HG03432 (cell line): ENCODE results near the gene MAD2L1BP.

Experiments used
- ATAC-seq: cut with Tn5 transposase; IDR thresholded peaks from one replicate; pipeline ENCODE4 v1.9.1; 2021; ENCODE audit warnings: mild to moderate bottlenecking, moderate library complexity; ENCODE audit not compliant: unreplicated experiment

MAD2L1BP gene

DNA sequence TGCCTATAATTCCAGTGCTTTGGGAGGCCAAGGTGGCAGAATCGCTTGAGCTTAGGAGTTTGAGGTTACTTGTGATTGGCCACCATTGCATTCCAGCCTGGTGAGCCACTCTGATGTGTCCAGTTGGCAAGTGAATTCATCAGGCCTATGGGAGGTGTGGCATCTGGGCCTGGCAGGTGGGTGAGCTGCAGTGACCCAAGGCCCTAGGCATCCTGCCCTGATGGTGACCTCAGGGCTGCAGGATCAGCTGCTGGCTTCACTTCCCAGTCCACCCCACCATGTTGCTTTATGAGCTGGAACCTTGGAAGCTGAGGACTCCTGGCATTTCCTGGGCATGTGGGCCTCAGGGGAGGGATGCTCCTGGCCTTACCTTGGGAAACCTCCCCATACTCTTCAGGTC, 29.7 kb downstream of the MAD2L1BP start:
- ATAC-seq: no peak

DNA sequence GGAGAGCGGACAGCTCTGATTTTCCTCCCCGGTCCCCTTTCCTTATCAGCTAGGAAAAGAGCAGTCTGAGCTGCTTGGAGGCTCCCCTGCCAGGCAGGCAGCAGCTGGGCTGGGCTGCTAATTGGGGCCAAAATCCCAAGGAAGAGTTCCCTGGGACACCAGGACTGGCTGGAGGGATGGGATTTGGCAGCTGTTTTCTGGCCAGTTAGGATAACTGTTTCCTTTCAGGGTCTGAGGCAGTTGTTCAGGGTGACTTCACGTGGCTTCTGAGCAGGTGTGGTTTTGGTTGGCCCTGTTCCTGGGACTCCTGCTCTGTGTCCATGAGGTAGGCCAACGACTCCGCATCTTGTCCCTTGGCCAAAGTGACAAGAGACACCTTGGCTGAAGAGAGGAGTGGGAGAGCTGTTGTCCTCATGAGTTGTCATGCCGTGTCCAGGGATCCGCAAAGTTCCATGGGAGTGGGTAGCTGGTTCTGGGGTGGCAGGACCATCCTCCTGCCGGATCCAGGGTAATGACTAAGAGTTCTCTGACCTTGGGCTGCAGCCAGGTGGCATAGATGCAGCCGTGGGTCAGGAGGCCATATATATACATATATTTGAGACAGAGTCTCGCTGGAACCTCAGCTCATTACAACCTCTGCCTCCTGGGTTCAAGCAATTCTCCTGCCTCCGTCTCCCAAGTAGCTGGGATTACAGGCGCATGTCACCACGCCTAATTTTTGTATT, 30.7 kb downstream of the MAD2L1BP start:
- no peak for ATAC-seq

DNA sequence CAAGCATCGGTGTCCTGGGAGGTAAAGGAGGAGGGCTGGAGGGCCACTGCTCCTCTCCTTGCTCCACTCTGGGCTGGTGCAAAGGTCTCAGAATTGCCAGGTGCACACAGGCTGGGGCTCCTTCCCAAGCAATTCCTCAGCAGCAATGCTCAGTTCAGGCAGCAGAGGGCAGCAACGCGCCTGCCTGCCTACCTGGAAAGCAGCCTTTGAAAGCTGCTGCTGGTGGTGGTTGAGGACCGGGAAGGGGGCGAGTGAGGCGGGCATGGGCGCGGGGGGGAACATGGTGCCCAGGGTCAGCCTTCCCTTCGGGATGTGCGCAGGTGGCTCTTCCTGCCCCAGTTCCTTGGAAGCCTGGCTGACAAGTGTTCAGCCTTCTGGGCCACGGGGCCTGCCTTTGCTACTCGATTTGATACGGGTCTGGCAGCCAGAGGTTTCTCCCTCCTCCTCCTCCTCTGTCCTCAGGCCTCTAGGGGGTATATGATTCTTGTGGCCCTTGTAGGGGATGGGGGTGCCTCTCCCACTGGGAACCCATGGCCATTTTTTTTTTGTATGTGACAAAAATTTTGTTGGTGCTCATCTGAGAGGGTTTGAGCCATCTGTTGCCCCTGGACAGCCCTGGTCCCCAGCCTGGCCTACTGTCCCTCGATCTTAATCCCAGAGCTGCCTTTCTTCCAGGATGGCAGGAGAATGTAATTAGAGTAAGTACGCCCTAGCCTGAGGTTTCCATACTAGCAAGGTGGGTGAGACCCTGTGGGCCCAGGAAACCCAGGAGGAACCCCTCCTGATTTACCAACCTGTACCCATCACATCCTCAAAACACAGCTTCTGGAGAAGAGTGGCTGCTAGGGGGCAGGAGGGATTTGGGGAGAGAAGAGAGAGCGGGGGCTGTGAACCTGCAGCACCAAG, 31.9 kb downstream of the MAD2L1BP start:
- ATAC-seq: peak; percentile 44

DNA sequence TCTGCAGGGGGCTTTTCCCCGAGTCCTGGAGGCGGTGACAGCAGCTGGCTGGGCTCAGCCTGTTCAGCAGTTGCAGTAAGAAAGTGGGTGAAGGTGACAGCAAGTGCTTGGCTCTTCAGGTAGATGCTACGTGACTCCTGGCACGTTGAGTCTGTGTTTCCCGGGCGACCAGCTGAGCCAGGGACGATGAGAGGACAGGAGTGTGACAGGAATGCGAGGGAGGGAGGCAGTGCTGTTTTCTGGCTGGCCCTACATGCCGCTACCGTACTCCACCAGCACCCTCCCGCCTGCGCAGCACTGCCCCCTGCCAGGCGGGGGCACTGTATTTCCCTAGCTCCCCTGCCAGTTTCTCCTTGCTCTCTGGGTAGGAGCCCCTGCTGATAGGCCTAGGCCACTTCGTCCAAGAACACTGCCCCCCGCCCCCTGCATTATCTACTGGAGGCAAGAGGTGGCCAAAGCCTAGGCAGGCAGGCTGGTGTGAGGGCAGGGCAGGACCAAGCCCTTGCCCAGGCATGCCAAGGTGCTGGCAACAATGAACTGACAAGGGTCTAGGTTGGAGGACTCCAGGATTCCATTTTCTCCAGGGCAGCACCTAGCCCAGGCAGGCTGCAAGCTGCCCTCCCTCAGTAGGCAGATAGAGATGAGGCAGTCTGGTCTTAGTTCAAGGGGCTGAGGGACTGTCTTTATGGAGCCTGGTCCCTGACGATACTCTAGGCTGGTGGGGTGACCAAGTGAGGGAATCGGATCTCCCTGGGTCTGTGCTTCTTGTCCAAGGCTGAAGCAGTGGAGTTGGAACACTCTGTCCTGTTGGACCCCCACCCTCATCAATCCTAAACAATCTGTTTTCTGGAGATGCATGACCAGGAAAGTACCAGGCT, 32.8 kb downstream of the MAD2L1BP start:
- peak; percentile 72 for ATAC-seq

DNA sequence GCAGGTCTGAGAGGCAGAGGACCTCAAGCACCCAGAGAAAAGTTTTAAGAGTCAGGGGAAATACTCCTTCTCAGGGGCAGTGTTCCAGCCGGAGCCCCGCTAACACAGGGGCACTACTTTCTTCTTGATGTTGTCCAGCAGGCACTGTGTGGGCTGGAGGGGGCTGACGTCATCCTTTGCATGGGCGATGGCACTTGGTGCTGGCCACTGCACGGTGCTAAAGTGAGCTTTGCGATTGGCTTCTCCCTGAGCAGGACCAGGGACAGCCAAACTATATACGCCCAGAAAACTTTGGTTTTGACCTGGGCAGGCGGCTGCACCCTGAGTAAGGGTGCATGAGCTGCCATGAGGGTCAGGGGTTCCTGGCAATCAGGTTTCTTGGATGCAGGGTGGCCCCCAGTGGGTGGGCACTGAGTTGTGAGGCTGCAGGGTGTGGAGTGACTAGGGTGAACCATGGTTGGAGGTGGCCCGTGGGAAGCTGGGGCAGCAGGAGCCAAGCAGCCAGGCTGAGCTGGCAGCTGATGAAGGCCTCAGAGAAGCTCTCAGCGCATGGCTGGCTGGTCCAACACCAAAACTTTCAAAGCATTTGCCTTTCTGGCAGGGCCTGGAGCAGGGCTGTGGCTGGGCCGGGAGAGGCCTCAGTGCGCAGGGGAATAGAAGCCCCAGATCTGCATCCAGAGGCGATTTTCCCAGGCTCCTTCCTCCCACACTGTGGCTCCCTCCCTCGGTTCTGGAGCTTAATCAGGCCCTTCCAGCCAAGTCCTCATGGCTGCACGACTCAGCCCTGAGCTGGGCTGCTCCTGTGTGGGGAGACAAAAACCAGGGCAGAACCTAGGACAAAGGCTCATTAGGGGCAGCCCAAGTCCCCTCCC, 33.6 kb downstream of the MAD2L1BP start:
- no peak for ATAC-seq

DNA sequence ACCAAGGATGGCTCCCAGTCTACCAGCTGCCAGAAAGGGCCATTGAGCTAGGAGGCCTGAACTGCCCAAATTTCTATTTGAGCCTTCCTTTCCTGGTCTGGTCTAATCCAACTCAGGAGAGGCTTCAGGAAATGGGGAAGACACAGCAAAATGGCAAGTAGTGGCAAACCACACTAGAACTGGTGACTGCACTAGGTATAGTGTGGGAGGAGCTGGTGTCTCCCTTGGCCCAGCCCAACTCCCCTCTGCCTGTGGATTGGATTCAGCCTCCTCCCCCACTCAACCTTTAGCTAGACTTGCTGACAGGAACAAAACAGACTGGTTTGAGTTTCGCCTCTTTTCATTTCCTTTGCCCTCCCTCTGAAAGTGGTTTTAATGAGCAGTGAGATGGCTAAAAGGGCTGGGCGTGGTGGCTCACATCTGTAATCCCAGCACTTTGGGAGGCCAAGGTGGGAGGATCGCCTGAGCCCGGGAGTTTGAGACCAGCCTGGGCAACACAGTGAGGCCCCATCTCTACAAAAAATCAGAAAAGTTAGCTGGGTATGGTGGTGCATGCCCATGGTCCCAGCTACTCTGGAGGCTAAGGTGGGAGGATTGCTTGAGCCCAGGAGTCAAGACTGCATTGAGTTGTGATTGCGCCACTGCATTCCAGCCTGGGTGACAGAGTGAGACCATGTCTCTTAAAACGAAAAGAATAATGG, 34.4 kb downstream of the MAD2L1BP start:
- no peak for ATAC-seq

DNA sequence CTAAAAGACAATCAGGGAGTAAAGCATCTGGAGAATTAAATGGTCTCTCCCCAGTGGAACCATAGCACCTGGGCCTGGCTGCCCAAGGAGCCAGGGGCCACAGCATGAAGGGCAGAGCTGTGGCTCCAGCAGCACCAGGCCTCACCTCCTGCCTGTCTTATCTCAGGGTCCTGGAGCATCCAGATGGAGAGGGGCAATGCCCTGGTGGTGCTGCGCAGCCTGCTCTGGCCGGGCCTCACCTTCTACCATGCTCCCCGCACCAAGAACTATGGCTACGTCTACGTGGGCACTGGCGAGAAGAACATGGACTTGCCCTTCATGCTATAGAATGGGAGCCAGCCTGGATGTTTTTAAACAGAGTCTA, 35.0 kb downstream of the MAD2L1BP start:
- ATAC-seq: no peak

DNA sequence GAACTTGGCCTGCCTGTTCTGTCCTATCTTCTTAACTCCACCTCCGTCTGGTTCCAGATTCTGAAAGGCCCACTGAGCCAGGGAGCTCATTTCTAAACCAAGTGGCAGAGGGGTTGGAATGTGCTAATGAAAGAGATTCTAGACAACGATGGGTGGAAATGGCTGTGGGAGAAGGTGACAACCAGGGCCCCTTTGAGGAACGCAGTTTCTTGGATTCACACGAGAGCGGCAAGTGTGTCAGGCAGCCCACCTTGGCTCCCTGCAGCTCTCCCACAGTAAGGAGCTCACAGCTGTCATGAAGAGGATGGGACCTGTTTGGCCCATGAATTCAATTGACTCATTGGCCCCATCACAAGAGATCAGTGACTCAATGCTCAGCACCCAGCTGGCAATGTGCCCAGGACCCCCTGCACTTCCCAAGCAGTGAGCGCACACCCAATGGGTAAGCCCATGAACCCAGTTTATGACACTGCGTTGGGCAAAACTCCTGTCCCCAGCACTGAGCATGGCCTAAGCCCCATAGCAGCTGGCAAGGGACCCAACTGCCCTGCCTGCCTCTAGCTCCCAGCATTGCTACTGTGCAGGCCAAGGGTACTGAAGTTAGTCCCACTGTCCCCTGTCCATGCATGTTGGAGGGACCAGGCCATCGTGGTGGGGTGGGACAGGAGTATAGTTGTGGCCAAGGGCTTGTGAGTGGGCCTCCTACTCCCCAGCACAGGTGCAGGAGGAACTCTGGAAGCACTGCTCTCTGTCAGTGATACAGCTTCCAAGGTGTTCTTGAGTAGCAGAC, 35.6 kb downstream of the MAD2L1BP start:
- no peak for ATAC-seq

DNA sequence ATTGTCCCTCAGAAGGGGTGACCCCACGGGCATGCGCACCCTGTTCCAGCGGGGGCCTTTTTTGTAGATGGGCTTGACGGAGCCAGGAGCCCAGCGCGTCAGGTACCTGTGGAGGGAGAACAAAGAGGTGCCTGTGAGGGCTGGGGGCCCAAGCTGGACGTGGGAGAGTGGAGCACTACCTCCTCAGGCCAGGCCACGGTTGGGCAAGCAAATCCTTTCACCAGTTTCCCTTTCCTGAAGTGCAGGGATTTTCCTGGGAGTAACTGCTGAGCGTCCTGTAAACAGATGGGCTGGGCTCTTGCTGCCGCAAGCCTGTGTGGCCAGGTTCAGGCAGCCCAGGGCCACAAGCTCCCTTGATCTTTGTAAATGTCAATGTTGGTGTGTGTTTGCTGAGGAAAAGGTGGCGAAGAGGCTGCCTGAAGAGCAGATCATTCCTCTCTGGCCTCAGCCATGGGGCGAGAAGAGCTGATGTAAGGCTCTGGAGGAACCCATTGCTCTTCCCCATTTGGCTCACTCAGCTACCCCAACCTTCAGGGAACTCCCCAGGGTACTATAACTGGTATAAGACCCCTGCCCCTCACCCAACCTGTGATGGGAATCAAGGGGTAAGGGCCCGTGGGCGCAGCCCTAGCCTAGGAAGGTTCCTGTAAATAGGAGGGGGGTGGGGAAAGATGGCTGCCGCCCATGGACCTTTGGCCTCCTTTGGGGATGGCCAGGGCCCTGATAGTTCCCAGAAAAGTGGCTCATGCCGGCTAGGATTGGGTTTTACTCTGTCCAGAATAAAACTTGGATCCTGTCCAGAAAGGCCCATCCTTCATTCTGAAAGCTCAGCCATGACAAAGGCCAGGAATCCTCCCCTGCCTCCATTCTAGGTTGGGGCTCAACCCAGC, 36.4 kb downstream of the MAD2L1BP start:
- ATAC-seq: no peak

DNA sequence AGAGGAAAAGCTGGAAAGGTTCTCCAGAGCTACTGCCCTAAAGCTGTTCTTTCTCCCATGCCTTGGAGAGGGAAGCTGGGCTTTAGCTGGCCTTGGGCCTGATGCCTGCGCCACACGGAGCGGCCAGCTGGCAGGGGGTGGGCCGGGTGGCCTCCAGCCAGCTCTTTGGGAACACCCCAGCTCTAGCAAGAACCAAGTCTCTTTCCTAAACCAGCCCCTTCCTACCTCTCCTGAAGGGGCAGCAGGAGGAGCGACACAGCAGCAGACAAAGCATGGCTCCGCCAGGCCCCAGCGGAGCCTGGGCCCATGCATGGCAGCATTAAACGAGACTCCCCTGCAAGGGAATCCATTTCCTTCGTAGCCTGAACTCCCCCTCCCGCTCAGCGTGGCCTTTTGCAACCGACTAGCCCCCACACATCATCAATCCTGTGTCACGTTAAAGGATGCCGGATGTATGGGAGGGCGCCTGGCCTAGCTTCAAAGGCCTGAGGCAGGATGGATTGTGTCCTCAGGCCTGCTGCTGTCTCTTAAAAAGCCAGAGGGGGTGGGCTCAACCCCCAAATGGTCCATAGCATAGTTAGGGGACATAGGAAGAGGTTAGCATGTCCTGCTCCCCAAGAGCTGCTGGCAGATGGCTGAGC, 37.9 kb downstream of the MAD2L1BP start:
- no peak for ATAC-seq

DNA sequence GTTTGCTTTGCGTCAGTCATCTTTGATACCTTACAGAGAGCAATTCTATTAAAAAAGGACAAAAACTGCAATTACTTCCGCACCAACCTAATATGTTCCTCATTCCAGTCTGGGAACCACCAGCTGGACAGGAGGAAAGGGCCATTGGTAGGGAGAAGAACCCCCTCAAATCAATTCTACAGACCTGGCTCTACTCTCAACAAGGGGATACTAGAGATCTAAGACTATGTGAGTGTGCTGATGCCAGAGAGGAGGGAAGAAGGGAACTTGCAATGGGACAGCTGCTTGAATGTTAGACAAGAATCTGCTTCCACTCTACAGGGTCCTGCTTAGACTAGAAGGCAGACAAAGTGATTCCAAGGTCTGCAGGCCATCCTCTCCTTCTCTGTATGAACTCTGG, 38.7 kb downstream of the MAD2L1BP start:
- ATAC-seq: no peak

DNA sequence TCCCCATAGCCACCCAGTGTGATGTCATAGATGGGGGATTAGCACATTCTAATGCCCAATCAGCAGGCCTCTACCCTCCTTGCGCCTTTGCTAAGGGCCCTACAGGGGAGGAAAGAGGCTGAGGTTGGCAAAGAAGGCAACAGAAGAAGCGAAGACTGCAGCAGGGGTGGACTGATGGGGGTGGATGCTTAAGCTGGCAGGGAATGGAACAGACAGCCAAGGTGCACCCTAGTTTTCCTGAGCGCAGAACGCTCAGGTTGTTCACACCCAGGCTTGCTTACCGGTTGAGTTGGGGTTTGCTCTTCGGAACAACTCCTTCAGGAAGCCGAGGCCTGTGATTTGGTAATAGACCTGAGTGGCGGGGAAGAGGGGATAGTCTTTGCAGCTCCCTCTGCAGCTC, 39.3 kb downstream of the MAD2L1BP start:
- no peak for ATAC-seq

DNA sequence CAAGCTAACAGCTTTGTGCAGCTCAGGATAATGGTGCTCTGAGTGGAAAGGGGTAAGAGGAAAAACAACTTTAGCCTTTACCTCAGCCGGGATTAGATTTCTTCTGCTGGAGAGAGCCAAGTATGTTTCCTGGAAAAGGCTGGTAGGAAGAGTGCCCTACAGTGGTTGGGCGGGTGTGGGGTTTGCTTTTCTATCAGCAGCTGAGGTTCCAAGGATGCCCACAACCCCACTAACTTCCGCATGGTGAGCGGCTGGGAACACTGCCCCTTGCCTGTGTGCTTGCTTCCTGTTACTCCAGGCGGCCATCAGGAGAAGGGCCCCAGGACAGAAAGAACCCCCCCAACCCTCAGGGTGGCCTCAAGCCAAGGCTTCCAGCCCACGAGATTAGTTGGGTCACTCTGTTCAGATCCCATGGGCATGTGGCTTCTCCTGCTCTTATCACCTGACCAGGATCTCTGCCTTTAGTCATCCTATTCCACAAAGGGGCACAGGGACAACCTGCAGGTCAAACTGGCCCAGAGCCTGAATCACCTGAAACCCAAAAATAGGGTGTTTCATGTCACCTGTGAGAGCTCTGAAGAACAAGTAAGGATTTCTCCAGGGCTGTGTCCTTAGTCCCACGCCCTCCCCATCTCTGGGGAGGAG, 41.4 kb downstream of the MAD2L1BP start:
- no peak for ATAC-seq

DNA sequence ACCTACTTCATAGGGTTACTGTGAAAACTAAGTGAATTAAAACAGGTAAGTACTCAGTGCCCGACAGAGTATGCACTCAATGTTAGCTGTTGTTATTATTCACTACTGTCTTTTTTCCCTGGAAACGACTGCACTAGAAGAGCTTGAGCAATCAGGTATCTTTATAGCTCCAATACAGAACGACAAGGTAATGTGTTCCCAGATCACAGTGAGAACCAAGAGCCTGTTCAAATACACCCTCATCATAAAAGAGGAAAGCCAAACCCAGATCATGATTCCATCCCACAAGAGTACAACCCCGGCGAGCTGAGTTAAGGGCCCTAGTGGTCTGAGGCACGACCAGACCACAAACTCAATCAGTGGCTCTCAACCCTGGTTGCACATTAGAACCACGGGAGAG, 42.1 kb downstream of the MAD2L1BP start:
- ATAC-seq: no peak

DNA sequence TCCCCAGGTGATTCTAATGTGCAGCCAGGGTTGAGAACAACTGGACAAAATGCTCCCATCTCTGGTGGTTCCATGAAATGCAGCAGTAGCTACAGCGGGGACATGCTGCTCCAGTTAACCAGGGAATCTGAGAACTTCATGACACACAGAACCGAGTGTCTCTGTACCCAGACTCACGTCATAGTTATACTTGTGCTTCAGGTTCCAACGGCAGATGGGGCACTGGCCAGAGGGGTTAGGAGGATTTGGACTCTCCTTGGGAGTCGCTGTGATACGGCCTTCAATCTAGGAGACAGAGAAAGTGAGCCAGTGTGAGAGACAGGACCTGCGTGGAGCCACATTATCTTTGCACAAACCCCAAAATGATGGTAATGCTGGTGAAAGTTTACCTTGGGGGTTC, 42.7 kb downstream of the MAD2L1BP start:
- ATAC-seq: no peak

DNA sequence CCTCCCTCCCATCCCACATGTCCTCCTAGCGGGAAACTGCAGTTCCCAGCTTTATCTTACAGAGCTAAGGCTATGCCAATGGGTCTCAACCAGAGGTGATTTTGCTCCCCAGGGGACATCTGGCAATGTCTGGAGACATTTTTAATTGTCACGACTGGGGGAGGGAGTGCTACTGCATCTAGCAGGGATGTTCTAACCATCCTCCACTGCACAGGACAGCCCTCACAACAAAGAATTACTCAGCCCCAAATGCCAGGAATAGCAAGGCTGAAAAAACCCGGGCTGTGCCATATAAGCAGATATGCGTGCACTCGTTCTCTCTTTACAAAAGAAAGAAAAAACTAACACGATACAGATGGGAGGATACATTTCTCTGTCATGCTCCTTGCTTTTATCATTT, 43.4 kb downstream of the MAD2L1BP start:
- ATAC-seq: no peak
